ENCODE measurements around the gene TMEM51.
"Not testable (repeated sequence)": the region's sequence is repeated elsewhere in the genome, so short reads cannot be mapped to it uniquely, and the experiment has no call there.

TMEM51 gene

DNA sequence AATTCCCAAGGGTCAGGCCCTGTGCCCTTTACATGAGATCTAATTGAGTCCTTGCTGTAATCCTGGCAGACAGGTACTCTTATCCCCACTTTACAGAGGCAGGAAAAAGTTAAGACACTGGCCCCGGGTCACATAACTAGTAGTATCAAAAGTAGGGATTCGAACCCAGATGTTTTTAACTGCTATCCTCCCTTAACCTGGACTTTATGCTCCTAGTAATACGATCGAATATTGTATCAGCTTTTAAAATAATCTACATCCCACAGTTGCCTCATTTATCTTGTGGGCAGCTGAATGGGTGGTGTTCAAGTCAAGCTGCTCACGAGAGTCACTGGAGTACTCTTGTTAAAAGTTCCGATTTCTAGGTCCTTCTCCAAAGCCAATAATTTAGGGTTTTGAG, 25.5 kb upstream of the TMEM51 start:
- DNase-seq (ENCODE audit: low read depth) = no peak

GRCh38 chr1:15128520-15129313, 24.8 kb upstream of the TMEM51 start:
- DNase-seq (ENCODE audit: low read depth) = peak; percentile 55

DNA sequence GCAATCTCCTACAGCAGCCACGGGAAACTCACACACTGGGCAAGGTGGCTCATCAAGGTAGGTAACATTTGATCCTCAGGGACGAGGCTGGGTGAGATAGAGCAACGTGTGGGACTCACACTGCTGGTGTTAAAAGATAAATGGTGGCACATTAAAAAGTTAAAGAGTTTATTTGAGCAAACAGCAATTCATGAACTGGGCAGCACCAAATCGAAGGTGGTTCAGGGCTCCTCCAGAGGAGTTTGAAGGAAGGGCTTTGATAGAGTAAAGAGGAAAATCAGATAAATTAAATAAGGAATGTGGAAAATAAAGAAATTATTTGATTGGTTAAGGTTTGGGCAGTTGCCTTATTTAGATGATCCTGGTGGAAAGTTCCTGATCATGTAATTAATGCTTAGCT, 23.6 kb upstream of the TMEM51 start:
- DNase-seq (ENCODE audit: low read depth) = no peak

GRCh38 chr1:15130607-15131006, 22.9 kb upstream of the TMEM51 start:
- no peak for DNase-seq (ENCODE audit: low read depth)

DNA sequence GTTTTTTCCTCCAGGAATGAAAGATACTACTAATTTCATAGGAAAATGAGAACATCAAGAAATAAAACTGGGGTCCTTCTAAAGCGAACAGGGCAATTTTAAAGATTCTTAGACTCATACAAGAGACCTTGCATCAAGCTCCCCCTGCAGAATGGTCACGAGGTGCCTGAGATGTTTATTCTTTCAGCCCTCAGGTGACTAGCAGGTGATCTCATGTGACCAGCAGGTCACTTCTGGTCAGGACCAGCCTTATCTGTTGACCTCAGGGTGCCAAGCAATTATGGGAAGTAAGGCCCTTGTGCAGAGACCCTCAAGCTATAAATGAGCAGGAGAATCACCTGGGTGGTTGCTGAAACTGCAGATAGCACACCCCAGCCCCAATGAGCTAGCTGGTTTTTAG, 20.6 kb upstream of the TMEM51 start:
- no peak for DNase-seq (ENCODE audit: low read depth)

DNA sequence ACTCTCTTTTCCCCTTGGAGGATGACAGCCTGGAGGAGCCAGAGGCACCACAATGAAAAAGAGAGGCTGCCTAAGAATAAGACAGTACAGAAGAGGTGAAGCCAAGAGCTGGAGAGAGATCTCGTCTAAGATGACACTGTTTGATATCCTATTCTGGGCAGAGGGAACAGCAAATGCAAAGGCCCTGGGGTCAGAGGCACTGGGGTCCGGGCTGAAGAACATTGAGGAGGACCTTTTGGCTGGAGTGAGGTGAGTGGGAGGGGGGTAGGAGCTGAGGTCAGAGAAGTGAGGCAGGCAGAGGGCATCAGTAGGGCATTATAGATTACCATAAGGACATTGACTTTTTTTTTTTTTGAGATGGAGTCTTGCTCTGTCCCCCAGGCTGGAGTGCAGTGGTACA, 19.3 kb upstream of the TMEM51 start:
- DNase-seq (ENCODE audit: low read depth) = no peak

GRCh38 chr1:15135604-15136003, 17.9 kb upstream of the TMEM51 start:
- not testable (repeated sequence) for DNase-seq (ENCODE audit: low read depth)

- no peak for DNase-seq (ENCODE audit: low read depth)
Measured at GRCh38 chr1:15137809-15138208, 15.7 kb upstream of the TMEM51 start.

GRCh38 chr1:15139654-15140350, 13.7 kb upstream of the TMEM51 start:
- DNase-seq (ENCODE audit: low read depth) = peak; percentile 28

GRCh38 chr1:15141935-15142539, 11.5 kb upstream of the TMEM51 start:
- peak; percentile 46 for DNase-seq (ENCODE audit: low read depth)

- no peak for DNase-seq (ENCODE audit: low read depth)
Measured at GRCh38 chr1:15145327-15145726, 8.2 kb upstream of the TMEM51 start.

DNA sequence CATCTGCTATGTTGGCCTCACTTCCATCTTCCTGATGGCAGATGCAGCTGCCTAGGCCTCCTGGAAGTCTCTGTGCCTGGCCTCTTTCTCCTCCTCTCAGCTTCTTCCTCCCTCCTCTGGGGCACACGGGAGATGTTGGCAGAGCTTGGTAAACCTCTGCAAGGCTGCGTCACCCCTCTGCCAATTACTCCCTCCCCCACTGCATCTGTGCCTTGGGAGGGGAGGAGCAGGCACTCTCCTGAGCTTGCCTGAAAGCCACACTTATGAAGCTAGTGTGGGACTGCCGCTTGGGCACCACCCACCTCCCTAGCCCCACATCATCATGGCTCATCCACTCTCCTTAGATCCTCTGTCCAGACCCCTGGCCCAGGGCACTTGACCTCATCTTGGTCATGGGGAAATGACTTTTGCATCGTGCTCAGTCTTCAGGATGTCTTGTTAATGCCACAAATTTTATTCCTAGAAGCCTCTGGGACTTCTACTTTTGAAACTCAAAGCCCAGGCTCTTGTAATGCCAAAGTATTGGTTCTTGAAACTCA, 7.3 kb upstream of the TMEM51 start:
- DNase-seq (ENCODE audit: low read depth) = no peak

GRCh38 chr1:15146971-15147376, 6.6 kb upstream of the TMEM51 start:
- no peak for DNase-seq (ENCODE audit: low read depth)

- no peak for DNase-seq (ENCODE audit: low read depth)
Measured at GRCh38 chr1:15148004-15148403, 5.5 kb upstream of the TMEM51 start.

GRCh38 chr1:15148475-15148874, 5.1 kb upstream of the TMEM51 start:
- DNase-seq (ENCODE audit: low read depth) = no peak

DNA sequence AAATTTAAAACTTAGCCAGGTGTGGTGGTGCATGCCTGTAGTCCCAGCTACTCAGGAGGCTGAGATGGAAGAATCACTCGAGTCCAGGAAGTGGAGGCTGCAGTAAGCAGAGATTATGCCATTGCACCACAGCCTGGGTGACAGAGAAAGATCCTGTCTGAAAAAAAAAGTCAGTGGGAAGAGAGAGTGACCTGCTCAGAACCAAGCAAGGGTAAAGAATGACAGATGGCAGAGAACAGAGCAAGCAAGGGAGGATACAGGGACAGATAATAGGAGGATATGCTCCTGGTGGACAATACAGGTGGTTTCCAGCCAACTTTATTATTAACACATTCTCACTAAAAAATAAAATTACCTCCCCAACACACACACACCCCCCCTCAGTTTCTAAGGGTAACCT, 4.6 kb upstream of the TMEM51 start:
- no peak for DNase-seq (ENCODE audit: low read depth)

GRCh38 chr1:15150376-15150775, 3.2 kb upstream of the TMEM51 start:
- DNase-seq (ENCODE audit: low read depth) = no peak

DNA sequence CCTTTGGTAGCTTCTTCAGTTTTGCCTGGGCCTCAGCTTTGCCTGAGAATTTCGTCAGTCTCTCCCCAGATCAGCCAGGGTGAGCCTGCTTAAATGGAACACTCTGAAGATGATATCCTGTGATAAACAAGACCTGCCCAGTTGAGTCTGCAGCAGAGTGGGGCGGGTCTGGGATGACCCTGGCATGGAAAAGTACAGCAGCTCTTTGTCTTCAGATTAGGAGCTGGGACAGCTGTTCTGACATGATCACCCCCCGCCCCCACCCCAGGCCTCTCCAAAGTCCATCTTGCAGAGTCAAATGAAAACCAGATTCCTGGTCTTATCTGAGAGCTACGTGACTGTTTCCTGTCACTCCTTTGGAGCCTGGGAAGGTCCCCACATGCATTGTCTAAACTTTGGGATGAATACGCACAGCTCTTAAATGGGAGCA, 2.2 kb upstream of the TMEM51 start:
- DNase-seq (ENCODE audit: low read depth) = no peak

- no peak for DNase-seq (ENCODE audit: low read depth)
Measured at GRCh38 chr1:15151871-15152270, 1.7 kb upstream of the TMEM51 start.

DNA sequence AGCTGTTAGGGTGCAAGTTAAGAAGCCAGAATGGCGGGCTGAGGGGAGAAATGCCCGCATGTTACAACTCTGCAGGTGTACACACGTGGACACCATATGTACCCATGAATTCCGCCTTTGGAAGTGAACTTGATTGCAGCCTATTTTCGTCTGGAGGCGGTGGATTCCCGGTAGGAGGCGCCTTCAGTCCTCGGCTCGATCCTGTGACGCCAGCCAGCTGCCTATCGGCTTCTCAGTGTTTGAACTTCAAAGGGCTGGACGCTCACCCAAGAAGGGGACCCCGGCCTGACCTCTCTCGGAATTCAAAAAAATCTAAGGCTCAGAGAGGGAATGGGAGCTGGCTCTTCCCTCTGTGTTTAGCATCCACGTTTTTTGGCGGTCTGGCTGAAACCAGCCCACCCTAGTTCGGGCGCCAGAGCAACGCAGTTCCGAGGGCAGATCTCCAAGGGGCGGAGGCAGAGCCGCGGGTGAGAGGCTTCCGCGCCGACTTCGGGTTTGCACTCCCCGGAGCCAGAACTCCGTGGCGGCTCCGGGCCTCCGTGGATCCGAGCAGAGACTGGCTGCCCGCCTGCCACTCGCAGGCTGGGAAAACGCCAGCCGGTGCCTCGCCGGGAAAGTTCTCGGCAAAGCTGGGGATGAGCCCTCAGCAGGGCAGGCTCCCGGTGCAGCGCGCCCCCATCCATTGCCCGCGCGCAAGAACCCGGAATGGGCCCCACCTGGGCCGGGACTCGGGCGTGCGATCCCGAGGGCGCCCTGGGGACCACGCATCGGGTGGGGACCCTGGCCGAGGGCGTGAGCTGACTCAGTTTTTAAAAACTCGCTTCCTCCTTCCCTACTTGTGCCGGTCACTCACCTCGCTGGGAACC, 996 bp upstream of the TMEM51 start:
- DNase-seq (ENCODE audit: low read depth) = peak; percentile 94

DNA sequence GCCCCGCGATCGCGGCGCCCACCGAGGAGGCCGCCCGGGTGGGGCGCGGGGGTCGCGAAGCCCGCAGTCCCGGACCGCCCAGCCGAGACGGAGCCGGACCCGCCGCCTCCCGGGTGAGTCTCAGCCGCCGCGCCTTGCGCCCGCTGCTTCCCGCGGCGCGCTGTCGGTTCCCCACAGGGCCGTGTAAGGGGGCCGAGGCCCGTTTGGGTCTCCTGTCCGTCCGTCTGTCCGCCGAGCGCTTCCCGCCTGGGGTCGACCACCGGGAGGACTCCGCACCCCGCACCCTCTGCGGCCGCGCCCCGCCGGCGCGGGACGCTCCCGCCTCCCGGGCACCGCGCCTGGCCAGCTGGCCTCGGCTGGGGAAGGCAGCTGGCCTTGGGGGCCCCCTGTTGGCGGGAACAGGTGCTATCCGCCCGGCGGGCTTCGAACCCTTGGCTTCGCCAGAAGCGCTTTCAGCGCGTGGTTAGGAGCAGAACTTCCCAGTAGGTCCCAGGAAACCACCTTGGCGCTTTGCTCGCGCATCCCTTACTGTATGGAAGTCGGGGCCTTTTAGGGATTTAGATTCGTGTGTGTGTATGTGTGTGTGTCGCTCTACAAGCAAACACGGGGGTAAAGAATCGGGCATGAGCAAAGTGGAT, 414 bp downstream of the TMEM51 start:
- peak; percentile 68 for DNase-seq (ENCODE audit: low read depth)

Measured in iris pigment epithelial cell (primary cell).